ENCODE results near the gene GARNL3. TPM values are rescaled to one million over a fixed set of nuclear protein-coding genes. Genes with fewer than 3 reads are reported as not detected.

GARNL3 gene
- total RNA-seq, 4 donors from 2014 or later = 8.9 to 17.9 (median 12.2) TPM

- DNase-seq (ENCODE audit: extremely low spot score) = no peak
- 0% methylated on average over 13 of the region's 13 CpGs for WGBS
- H3K36me3 ChIP-seq = peaks cover 12 to 17% (median 14%) of the 10 kb centered on the region in 4 donors
- no peak for TF ChIP-seq EP300 (IDR thresholded peaks at IDR 0.05)
- no peak for TF ChIP-seq CTCF (IDR thresholded peaks at IDR 0.05)
- no peak for TF ChIP-seq POLR2A (IDR thresholded peaks at IDR 0.05; ENCODE audit: low read depth)
- TF ChIP-seq POLR2AphosphoS5 (IDR thresholded peaks at IDR 0.05) = no peak
- no peaks in the 10 kb centered on the region for H3K9me3 ChIP-seq
- intact Hi-C loops (cut with DNase I) = no loop called here
- H3K27me3 ChIP-seq = no peaks in the 10 kb centered on the region
- peak overlapping the region; percentile 83 to 94 (median 86) for H3K27ac ChIP-seq (replicated peaks in 1 of 4)
- peaks cover 30 to 55% (median 42%) of the 10 kb centered on the region in 4 donors for H3K4me1 ChIP-seq
- H3K4me3 ChIP-seq = peak overlapping the region; percentile 70 to 90 (median 73)
Observed at GRCh38 chr9:127424676-127424999, 160.1 kb downstream of the GARNL3 start.

GRCh38 chr9:127426756-127427155, 162.2 kb downstream of the GARNL3 start:
- 87% methylated on average over 2 of the region's 2 CpGs for WGBS

GRCh38 chr9:127428348-127428747, 163.8 kb downstream of the GARNL3 start:
- Histone ChIP-seq H3K27me3 (no peaks in the 10 kb centered on the region), H3K4me3 (no peak overlapping the region), H3K9me3 (no peaks in the 10 kb centered on the region), H3K27ac (replicated peaks in 1 of 4) (no peak overlapping the region), H3K4me1 (peaks cover 17 to 37% (median 28%) of the 10 kb centered on the region in 4 donors), H3K36me3 (peaks cover 19 to 41% (median 38%) of the 10 kb centered on the region in 4 donors)
- no peak for DNase-seq (ENCODE audit: extremely low spot score)
- TF ChIP-seq POLR2A (IDR thresholded peaks at IDR 0.05; ENCODE audit: low read depth) (no peak), CTCF (IDR thresholded peaks at IDR 0.05) (no peak), POLR2AphosphoS5 (IDR thresholded peaks at IDR 0.05) (no peak), EP300 (IDR thresholded peaks at IDR 0.05) (no peak)
- WGBS = 95% methylated on average over 3 of the region's 3 CpGs
- intact Hi-C loops (cut with DNase I) = no loop called here

More at GRCh38 chr9:127426756-127427155, 162.2 kb downstream of the GARNL3 start:
- no peak overlapping the region for H3K4me3 ChIP-seq
- H3K9me3 ChIP-seq = no peaks in the 10 kb centered on the region
- peaks cover 19 to 35% (median 33%) of the 10 kb centered on the region in 4 donors for H3K36me3 ChIP-seq
- no peaks in the 10 kb centered on the region for H3K27me3 ChIP-seq
- no peak for DNase-seq (ENCODE audit: extremely low spot score)
- no peak overlapping the region for H3K27ac ChIP-seq (replicated peaks in 1 of 4)
- TF ChIP-seq EP300 (IDR thresholded peaks at IDR 0.05) (no peak), POLR2AphosphoS5 (IDR thresholded peaks at IDR 0.05) (no peak), POLR2A (IDR thresholded peaks at IDR 0.05; ENCODE audit: low read depth) (no peak), CTCF (IDR thresholded peaks at IDR 0.05) (no peak)
- intact Hi-C loops (cut with DNase I) = no loop called here
- peaks cover 30 to 53% (median 42%) of the 10 kb centered on the region in 4 donors for H3K4me1 ChIP-seq

GRCh38 chr9:127430415-127430814, 165.8 kb downstream of the GARNL3 start:
- no peaks in the 10 kb centered on the region for H3K9me3 ChIP-seq
- no peaks in the 10 kb centered on the region for H3K27me3 ChIP-seq
- intact Hi-C loops (cut with DNase I) = no loop called here
- no peak overlapping the region for H3K4me3 ChIP-seq
- 96% methylated on average over 8 of the region's 8 CpGs for WGBS
- H3K4me1 ChIP-seq = peaks cover 11 to 26% (median 18%) of the 10 kb centered on the region in 4 donors
- DNase-seq (ENCODE audit: extremely low spot score) = no peak
- no peak overlapping the region for H3K27ac ChIP-seq (replicated peaks in 1 of 4)
- H3K36me3 ChIP-seq = peaks cover 28 to 62% (median 58%) of the 10 kb centered on the region in 4 donors
- TF ChIP-seq POLR2AphosphoS5 (IDR thresholded peaks at IDR 0.05) (no peak), POLR2A (IDR thresholded peaks at IDR 0.05; ENCODE audit: low read depth) (no peak), EP300 (IDR thresholded peaks at IDR 0.05) (no peak), CTCF (IDR thresholded peaks at IDR 0.05) (no peak)
